C4-2B (cell line): ENCODE data around the gene LKAAEAR1.

Experiments
- ZFX ChIP-seq: fragments of 450-650 bp; IDR thresholded peaks from 2 replicates; pipeline ENCODE4 v1.6.1; 2017
- TF ChIP-seq, protein P1 (sequence below): fragments of 450-650 bp; conservative IDR thresholded peaks from 2 replicates; pipeline ENCODE4 v1.5.1; 2017; ENCODE audit warnings: mild to moderate bottlenecking

DNA sequence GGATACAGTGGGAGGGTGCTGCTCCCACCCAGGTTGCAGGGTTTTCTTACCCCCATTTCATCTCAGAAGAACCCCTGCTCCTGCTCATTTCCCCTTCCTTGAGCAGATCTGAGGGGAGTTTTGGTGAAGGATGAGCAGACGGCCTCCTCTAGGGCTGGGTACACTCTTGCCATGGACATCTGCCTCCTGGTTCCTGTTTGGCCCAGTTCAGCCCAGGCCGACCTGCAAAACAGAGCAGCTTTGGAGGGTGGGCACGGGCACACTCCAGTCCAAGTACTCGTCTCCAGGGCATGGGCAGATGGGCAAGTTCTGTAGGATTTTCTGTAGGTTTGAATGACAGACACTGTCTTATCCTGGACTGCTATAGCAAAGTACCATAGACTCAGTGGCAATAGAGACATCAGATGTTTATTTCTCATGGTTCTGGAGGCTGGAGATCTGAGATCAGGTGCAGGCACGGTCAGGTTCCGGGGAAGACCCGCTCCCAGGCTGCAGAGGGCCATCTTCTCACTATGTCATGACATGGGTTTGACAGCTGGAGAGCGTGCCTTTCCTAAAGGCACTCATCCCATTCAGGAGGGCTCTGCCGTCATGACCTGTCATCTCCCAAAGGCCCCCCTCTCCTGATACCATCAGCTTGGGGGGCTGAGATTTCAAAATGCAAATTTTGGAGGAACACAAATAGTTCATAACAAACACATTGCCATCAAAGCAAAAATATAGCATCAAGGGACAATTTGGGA lies 16.9 kb upstream of the LKAAEAR1 start:
- TF ChIP-seq, protein P1, sequence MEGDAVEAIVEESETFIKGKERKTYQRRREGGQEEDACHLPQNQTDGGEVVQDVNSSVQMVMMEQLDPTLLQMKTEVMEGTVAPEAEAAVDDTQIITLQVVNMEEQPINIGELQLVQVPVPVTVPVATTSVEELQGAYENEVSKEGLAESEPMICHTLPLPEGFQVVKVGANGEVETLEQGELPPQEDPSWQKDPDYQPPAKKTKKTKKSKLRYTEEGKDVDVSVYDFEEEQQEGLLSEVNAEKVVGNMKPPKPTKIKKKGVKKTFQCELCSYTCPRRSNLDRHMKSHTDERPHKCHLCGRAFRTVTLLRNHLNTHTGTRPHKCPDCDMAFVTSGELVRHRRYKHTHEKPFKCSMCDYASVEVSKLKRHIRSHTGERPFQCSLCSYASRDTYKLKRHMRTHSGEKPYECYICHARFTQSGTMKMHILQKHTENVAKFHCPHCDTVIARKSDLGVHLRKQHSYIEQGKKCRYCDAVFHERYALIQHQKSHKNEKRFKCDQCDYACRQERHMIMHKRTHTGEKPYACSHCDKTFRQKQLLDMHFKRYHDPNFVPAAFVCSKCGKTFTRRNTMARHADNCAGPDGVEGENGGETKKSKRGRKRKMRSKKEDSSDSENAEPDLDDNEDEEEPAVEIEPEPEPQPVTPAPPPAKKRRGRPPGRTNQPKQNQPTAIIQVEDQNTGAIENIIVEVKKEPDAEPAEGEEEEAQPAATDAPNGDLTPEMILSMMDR: no peak
- TF ChIP-seq ZFX: no peak
